Neural progenitor cell (in vitro differentiated cells): ENCODE data around the gene SLC43A2. TPM values are rescaled to one million over a fixed set of nuclear protein-coding genes. Genes with fewer than 3 reads are reported as not detected.

Experiments used
- DNase-seq: peaks from one replicate; pipeline ENCODE4 v3.0.0-alpha.2; 2016; ENCODE audit warnings: low spot score
- H2AFZ ChIP-seq: fragments of 200-600 bp; sonication (generic); replicated peaks from 2 replicates; pipeline ENCODE4 v1.6.1; 2016; ENCODE audit warnings: antibody characterized with exemption
- H3F3A ChIP-seq: fragments of 200-600 bp; sonication (generic); 2 replicates; pipeline ENCODE4 v1.6.1; 2016; ENCODE audit warnings: antibody characterized with exemption, low read depth
- H3K27ac ChIP-seq: fragments of 200-600 bp; sonication (generic); 2 replicates; pipeline ENCODE4 v1.5.1; 2016; ENCODE audit warnings: mild to moderate bottlenecking
- H3K27me3 ChIP-seq: fragments of 200-600 bp; sonication (generic); 2 replicates; pipeline ENCODE4 v1.6.1; 2016; ENCODE audit warnings: mild to moderate bottlenecking, moderate library complexity
- H3K36me3 ChIP-seq: fragments of 200-600 bp; sonication (generic); 2 replicates; pipeline ENCODE4 v1.5.1; 2016
- H3K4me1 ChIP-seq: fragments of 200-600 bp; sonication (generic); 2 replicates; pipeline ENCODE4 v1.6.1; 2016; ENCODE audit warnings: mixed run types
- H3K4me2 ChIP-seq: fragments of 200-600 bp; sonication (generic); 2 replicates; pipeline ENCODE4 v1.6.1; 2016
- H3K4me3 ChIP-seq: fragments of 200-600 bp; sonication (generic); 2 replicates; pipeline ENCODE4 v1.5.1; 2016
- H3K79me2 ChIP-seq: fragments of 200-600 bp; sonication (generic); 2 replicates; pipeline ENCODE4 v1.6.1; 2016; ENCODE audit warnings: low read depth
- H3K9ac ChIP-seq: fragments of 200-600 bp; sonication (generic); 2 replicates; pipeline ENCODE4 v1.6.1; 2016
- H3K9me3 ChIP-seq: fragments of 200-600 bp; sonication (generic); 2 replicates; pipeline ENCODE4 v1.5.1; 2016; ENCODE audit warnings: low read depth
- H4K20me1 ChIP-seq: fragments of 200-600 bp; sonication (generic); 2 replicates; pipeline ENCODE4 v1.6.1; 2016; ENCODE audit warnings: low read depth
- H3K27ac Mint-ChIP-seq: 3 replicates; pipeline ENCODE4 v1.8.0; 2021; ENCODE audit warnings: mixed read lengths
- H3K27me3 Mint-ChIP-seq: 2 replicates; pipeline ENCODE4 v1.8.0; 2022; ENCODE audit warnings: low read depth, mild to moderate bottlenecking, inconsistent platforms, moderate library complexity, mixed read lengths; ENCODE audit not compliant: insufficient read depth
- H3K36me3 Mint-ChIP-seq: 3 replicates; pipeline ENCODE4 v1.8.0; 2021; ENCODE audit warnings: mixed read lengths
- H3K4me1 Mint-ChIP-seq: 3 replicates; pipeline ENCODE4 v1.8.0; 2021; ENCODE audit warnings: mixed read lengths
- H3K4me3 Mint-ChIP-seq: 3 replicates; pipeline ENCODE4 v1.8.0; 2021; ENCODE audit warnings: mild to moderate bottlenecking, moderate library complexity, mixed read lengths
- H3K9me3 Mint-ChIP-seq: 3 replicates; pipeline ENCODE4 v1.8.0; 2020; ENCODE audit warnings: mixed read lengths
- CTCF ChIP-seq: fragments of 200-600 bp; sonication (generic); IDR thresholded peaks from 2 replicates; pipeline ENCODE4 v1.5.1; 2017; ENCODE audit warnings: antibody characterized with exemption, mild to moderate bottlenecking
- EZH2 ChIP-seq: fragments of 200-600 bp; sonication (generic); IDR thresholded peaks from 2 replicates; pipeline ENCODE4 v1.6.1; 2017; ENCODE audit warnings: antibody characterized with exemption, mild to moderate bottlenecking, moderate library complexity
- EZH2phosphoT487 ChIP-seq: fragments of 200-600 bp; sonication (generic); IDR thresholded peaks from 2 replicates; pipeline ENCODE4 v1.6.1; 2017; ENCODE audit warnings: antibody characterized with exemption
- total RNA-seq: library from RNA; depleted of rRNA; stranded (reverse); fragments of >200 nt; gene quantifications from 2 replicates; pipeline ENCODE4 v1.2.3, GENCODE V29; 2015; ENCODE audit warnings: low replicate concordance

SLC43A2 gene
- total RNA-seq, 1 donor from 2014 or later, result 6.8 TPM

DNA sequence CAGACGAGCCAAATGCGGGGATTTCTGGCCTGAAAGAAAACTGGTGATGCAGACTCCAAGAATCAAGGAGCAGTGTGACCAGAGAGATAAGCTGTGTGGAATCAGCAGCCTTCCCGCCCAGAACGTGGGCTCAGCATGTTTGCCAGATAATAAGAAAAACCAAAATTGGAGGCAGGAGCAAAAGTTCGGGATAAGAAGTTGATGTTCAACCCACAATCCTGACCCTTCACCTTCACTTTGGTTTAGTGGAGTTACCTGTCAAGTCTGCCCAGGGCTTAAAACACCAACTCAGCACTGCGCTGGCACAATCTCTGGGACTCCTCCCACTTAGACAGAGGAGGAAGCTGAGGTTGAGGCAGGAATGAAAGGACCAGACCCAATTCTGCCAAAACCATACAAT, 3.1 kb downstream of the SLC43A2 start:
- H4K20me1 ChIP-seq, result peaks cover 15% of the 10 kb centered on the region
- H3K9ac ChIP-seq, result no peak overlapping the region
- Mint-ChIP-seq H3K36me3 (peaks cover 2% of the 10 kb centered on the region), H3K27me3 (peaks cover 7% of the 10 kb centered on the region), H3K9me3 (no peaks in the 10 kb centered on the region), H3K27ac (no peak overlapping the region), H3K4me1 (peaks cover 33% of the 10 kb centered on the region), H3K4me3 (peak overlapping the region; percentile 87)
- no peaks in the 10 kb centered on the region for H3K79me2 ChIP-seq
- H3K36me3 ChIP-seq, result no peaks in the 10 kb centered on the region
- H3K4me2 ChIP-seq, result peak overlapping the region; percentile 90
- DNase-seq, result no peak
- no peak for TF ChIP-seq CTCF
- TF ChIP-seq EZH2phosphoT487, result no peak
- no peak for TF ChIP-seq EZH2
- H2AFZ ChIP-seq, result no peak overlapping the region
- H3K27ac ChIP-seq, result no peak overlapping the region
- peaks cover 21% of the 10 kb centered on the region for H3K27me3 ChIP-seq
- H3K4me3 ChIP-seq, result no peak overlapping the region
- H3K9me3 ChIP-seq, result no peaks in the 10 kb centered on the region
- peaks cover 32% of the 10 kb centered on the region for H3K4me1 ChIP-seq
- peaks cover 30% of the 10 kb centered on the region for H3F3A ChIP-seq

- Histone ChIP-seq H4K20me1 (peaks cover 15% of the 10 kb centered on the region), H3K27ac (no peak overlapping the region), H3F3A (peaks cover 26% of the 10 kb centered on the region), H3K4me1 (peaks cover 32% of the 10 kb centered on the region), H3K9me3 (no peaks in the 10 kb centered on the region), H3K27me3 (peaks cover 16% of the 10 kb centered on the region), H3K4me3 (no peak overlapping the region), H3K4me2 (no peak overlapping the region), H3K79me2 (no peaks in the 10 kb centered on the region), H3K36me3 (no peaks in the 10 kb centered on the region), H2AFZ (no peak overlapping the region), H3K9ac (no peak overlapping the region)
- peaks cover 30% of the 10 kb centered on the region for H3K4me1 Mint-ChIP-seq
- no peak for TF ChIP-seq EZH2
- TF ChIP-seq EZH2phosphoT487, result no peak
- TF ChIP-seq CTCF, result no peak
- DNase-seq, result no peak
- peaks cover 2% of the 10 kb centered on the region for H3K36me3 Mint-ChIP-seq
- H3K27me3 Mint-ChIP-seq, result peaks cover 5% of the 10 kb centered on the region
- H3K27ac Mint-ChIP-seq, result no peak overlapping the region
- no peak overlapping the region for H3K4me3 Mint-ChIP-seq
- H3K9me3 Mint-ChIP-seq, result no peaks in the 10 kb centered on the region
These were observed 3.6 kb downstream of the SLC43A2 start for GRCh38 chr17:1625053-1625452.

DNA sequence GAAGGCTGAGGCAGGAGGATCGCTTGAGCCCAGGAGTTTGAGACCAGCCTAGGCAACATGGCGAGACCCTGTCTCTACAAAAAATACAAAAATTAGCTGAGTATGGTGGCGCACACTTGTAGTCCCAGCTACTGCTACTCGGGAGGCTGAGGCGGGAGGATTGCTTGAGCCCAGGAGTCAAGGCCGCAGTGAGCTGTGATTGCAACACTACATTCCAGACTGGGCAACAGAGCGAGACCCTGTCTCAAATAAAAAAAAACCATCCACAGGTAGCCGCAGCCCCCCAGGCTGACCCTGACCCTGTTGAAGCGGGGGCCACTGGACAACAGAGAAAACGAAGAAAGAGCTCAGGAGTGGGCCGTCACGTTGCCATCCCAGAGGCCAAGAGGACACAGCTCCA, 4.0 kb downstream of the SLC43A2 start:
- Histone ChIP-seq H3K27me3 (peaks cover 12% of the 10 kb centered on the region), H3K27ac (no peak overlapping the region), H4K20me1 (peaks cover 15% of the 10 kb centered on the region), H3F3A (peaks cover 26% of the 10 kb centered on the region), H2AFZ (no peak overlapping the region), H3K36me3 (no peaks in the 10 kb centered on the region), H3K9me3 (no peaks in the 10 kb centered on the region), H3K79me2 (no peaks in the 10 kb centered on the region), H3K4me3 (no peak overlapping the region), H3K4me2 (no peak overlapping the region), H3K9ac (no peak overlapping the region), H3K4me1 (peaks cover 32% of the 10 kb centered on the region)
- Mint-ChIP-seq H3K9me3 (no peaks in the 10 kb centered on the region), H3K4me3 (no peak overlapping the region), H3K27ac (no peak overlapping the region), H3K4me1 (peaks cover 29% of the 10 kb centered on the region), H3K27me3 (peaks cover 6% of the 10 kb centered on the region), H3K36me3 (peaks cover 2% of the 10 kb centered on the region)
- TF ChIP-seq EZH2phosphoT487 (no peak), CTCF (no peak), EZH2 (no peak)
- no peak for DNase-seq
